K562 (cell line): ENCODE results near the gene YES1. TPM values are rescaled to one million over a fixed set of nuclear protein-coding genes. Genes with fewer than 3 reads are reported as not detected.

Experiments used
- ARNT ChIP-seq, 2 experiments: fragments of 450-650 bp; IDR thresholded peaks; 2 replicates each; pipeline ENCODE4 v1.6.1; 2016; ENCODE audit warnings: mild to moderate bottlenecking in 1 of 2
- CREBBP ChIP-seq: IDR thresholded peaks from one replicate; pipeline ENCODE4 v1.6.1; 2012; ENCODE audit warnings: low read depth, mild to moderate bottlenecking, control low read depth, inconsistent platforms, low read length
- FOXA1 ChIP-seq: fragments of 450-650 bp; IDR thresholded peaks from 2 replicates; pipeline ENCODE4 v1.6.1; 2016; ENCODE audit warnings: mild to moderate bottlenecking, borderline replicate concordance
- FOXJ3 ChIP-seq: sonication (generic); formaldehyde crosslinking; IDR thresholded peaks from 2 replicates; pipeline ENCODE4 v1.4.0; 2020; ENCODE audit warnings: mild to moderate bottlenecking, missing genetic modification reagents
- HDAC2 ChIP-seq: fragments of 450-650 bp; IDR thresholded peaks from 2 replicates; pipeline ENCODE4 v1.6.1; 2016; ENCODE audit warnings: mild to moderate bottlenecking
- PHF21A ChIP-seq: fragments of 450-650 bp; IDR thresholded peaks from 2 replicates; pipeline ENCODE4 v1.6.1; 2017; ENCODE audit warnings: low read depth, borderline replicate concordance
- RAD21 ChIP-seq, 2 experiments: fragments of 250-450 bp in 1 of 2; fragments of 450-650 bp in 1 of 2; sonication (Bioruptor Pico) in 1 of 2; formaldehyde crosslinking in 1 of 2; IDR thresholded peaks in 1 of 2; conservative IDR thresholded peaks in 1 of 2; 2 replicates each; pipeline versions ENCODE4 v1.4.0 to v1.8.0; 2020 to 2022; ENCODE audit warnings: mild to moderate bottlenecking in 2 of 2, moderate library complexity in 1 of 2
- ZNF140 ChIP-seq: fragments of 250-450 bp; sonication (Bioruptor Pico); IDR thresholded peaks from 2 replicates; pipeline ENCODE4 v1.8.0; 2021; ENCODE audit warnings: moderate library complexity, mild to moderate bottlenecking, inconsistent platforms
- ZNF347 ChIP-seq: fragments of 450-650 bp; formaldehyde crosslinking; IDR thresholded peaks from 2 replicates; pipeline ENCODE4 v1.4.0; 2020; ENCODE audit warnings: low read depth, mild to moderate bottlenecking, moderate library complexity
- polyA plus RNA-seq, 8 experiments: library from polyadenylated mRNA; depleted of rRNA in 4 of 8; stranded (reverse) in 5 of 8; unstranded in 3 of 8; fragments of >200 nt; fragmentation: Nextera tagmentation in 2 of 8; fragmentation: Illumina TruSeq in 1 of 8; extraction: Ambion mirVana in 2 of 8; extraction: Trizol in 1 of 8; gene quantifications; 2 replicates each; pipeline versions ENCODE4 v1.2.1 to v1.2.3, GENCODE V29; 2011 to 2014; ENCODE audit warnings: inconsistent platforms in 1 of 8, missing spikeins in 1 of 8
- total RNA-seq, 7 experiments: library from RNA; depleted of rRNA in 6 of 7; stranded (reverse); fragments of >200 nt in 6 of 7; fragmentation: Illumina TruSeq in 2 of 7; extraction: Trizol in 2 of 7; gene quantifications; 2 replicates each; pipeline versions ENCODE4 v1.2.1 to v1.2.3, GENCODE V29; 2011 to 2021; ENCODE audit warnings: low replicate concordance in 1 of 7
- TF ChIP-seq, protein P1 (sequence below), 2 experiments: fragments of 450-650 bp; IDR thresholded peaks; 2 replicates each; pipeline ENCODE4 v1.6.1; 2016; ENCODE audit warnings: mild to moderate bottlenecking in 2 of 2, borderline replicate concordance in 1 of 2, low read depth in 1 of 2, moderate library complexity in 1 of 2
- TF ChIP-seq, protein P2 (sequence below): fragments of 450-650 bp; IDR thresholded peaks from 2 replicates; pipeline ENCODE4 v1.6.1; 2018; ENCODE audit warnings: mild to moderate bottlenecking, low read depth; ENCODE audit not compliant: partially characterized antibody
- TF ChIP-seq, protein P3 (sequence below): sonication (generic); formaldehyde crosslinking; IDR thresholded peaks from 2 replicates; pipeline ENCODE4 v1.8.0; 2022; ENCODE audit warnings: mild to moderate bottlenecking, missing genetic modification reagents

Gene YES1
- total and polyA plus RNA-seq, 9 of the 15 experiments (the other 6 are each of a cell fraction or from before 2014, with no cell fraction given): 37.2 to 115 (median 77.7) TPM

DNA sequence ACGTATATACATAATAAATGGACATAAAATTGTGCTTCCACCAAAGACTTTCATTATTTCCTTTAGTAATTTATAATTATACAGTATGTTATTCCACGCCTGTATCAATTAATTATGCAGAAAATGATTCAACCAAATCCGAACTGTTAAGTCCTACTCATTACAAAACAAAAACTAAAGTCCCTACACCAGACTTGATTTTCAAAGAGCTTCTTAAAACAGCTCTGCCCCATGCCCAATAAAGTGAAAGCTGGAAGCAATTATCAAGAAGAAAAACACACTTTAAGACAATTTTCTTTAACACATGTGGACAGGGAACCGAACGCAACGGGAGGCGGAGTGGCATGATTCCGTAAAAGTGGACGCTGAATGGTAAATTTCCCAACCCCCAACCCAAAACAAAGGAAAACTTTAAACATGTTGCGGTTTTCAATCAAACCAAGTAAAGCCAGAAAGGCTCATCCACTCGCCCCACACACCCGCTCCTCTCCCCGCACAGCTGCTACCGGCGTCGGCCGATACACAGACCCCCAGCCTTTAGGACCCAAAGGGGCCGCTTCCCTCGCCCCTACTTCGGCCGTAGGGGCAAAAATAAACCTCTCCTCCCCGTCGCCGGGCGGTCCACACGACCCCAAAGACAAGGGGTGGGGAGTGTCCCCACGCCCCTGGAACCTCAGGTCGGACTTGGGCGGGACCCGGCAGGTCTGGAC, 705 bp downstream of the YES1 start (continued):
- TF ChIP-seq, protein P1, sequence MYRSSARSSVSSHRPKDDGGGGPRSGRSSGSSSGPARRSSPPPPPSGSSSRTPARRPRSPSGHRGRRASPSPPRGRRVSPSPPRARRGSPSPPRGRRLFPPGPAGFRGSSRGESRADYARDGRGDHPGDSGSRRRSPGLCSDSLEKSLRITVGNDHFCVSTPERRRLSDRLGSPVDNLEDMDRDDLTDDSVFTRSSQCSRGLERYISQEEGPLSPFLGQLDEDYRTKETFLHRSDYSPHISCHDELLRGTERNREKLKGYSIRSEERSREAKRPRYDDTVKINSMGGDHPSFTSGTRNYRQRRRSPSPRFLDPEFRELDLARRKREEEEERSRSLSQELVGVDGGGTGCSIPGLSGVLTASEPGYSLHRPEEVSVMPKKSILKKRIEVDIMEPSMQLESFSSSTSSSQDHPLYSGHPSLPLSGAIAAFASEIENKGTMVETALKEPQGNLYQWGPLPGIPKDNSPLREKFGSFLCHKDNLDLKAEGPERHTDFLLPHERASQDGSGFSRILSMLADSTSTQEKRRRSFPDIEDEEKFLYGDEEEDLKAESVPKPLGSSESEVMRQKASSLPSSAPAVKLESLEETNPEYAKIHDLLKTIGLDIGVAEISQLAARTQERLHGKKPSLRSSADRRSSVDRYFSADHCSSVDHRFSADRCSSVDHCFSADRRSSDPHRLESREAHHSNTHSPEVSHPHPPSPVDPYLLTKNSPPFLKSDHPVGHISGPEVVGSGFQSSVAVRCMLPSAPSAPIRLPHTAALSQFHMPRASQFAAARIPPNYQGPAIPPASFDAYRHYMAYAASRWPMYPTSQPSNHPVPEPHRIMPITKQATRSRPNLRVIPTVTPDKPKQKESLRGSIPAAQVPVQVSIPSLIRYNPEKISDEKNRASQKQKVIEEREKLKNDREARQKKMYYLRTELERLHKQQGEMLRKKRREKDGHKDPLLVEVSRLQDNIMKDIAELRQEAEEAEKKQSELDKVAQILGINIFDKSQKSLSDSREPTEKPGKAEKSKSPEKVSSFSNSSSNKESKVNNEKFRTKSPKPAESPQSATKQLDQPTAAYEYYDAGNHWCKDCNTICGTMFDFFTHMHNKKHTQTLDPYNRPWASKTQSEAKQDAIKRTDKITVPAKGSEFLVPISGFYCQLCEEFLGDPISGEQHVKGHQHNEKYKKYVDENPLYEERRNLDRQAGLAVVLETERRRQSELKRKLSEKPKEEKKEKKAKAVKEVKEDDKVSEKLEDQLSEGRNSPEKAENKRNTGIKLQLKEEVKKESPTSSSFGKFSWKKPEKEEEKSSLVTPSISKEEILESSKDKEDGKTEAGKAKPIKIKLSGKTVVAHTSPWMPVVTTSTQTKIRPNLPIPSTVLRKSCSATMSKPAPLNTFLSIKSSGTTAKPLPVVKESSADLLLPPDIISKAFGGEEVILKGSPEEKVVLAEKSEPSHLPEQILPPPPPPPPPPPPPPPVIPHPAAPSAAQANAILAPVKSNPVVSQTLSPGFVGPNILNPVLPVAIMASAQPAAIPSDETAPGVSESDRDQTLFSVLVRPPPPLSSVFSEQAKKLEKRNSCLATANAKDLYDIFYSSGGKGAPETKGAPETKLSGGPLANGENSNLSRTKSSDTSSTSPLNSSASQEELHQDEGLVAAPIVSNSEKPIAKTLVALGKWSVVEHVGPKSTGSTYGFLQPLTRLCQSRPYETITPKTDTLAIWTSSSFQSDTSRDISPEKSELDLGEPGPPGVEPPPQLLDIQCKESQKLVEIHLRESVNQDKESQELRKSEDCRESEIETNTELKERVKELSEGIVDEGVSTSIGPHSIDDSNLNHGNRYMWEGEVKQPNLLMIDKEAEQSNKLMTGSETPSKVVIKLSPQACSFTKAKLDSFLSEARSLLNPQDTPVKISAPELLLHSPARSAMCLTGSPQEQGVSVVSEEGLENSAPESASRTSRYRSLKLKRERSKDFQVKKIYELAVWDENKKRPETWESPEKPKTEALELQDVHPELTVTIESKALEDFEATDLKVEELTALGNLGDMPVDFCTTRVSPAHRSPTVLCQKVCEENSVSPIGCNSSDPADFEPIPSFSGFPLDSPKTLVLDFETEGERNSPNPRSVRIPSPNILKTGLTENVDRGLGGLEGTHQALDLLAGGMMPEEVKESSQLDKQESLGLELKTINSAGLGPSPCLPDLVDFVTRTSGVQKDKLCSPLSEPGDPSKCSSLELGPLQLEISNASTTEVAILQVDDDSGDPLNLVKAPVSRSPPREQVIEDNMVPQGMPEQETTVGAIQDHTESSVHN (IDR thresholded peaks at IDR 0.05; ENCODE audit: borderline replicate concordance in 1 of 2, low read depth in 1 of 2): no peak
- no peak for TF ChIP-seq ZNF140 (CRISPR knock-in tag)
- TF ChIP-seq RAD21 (CRISPR knock-in tag; conservative IDR thresholded peaks at IDR 0.05 in 1 of 2, IDR thresholded peaks at IDR 0.05 in 1 of 2): peak in 1 of 2 experiments; percentile 5; a peak in 1 of 4 replicates
- TF ChIP-seq FOXJ3 (CRISPR knock-in tag): no peak
- no peak for TF ChIP-seq FOXA1
- TF ChIP-seq ARNT (IDR thresholded peaks at IDR 0.05): 0 out of 4 replicates have a peak, but pooled peaks of 1 of the 2 experiments have one; percentile 40
- TF ChIP-seq PHF21A: no peak
- TF ChIP-seq, protein P2, sequence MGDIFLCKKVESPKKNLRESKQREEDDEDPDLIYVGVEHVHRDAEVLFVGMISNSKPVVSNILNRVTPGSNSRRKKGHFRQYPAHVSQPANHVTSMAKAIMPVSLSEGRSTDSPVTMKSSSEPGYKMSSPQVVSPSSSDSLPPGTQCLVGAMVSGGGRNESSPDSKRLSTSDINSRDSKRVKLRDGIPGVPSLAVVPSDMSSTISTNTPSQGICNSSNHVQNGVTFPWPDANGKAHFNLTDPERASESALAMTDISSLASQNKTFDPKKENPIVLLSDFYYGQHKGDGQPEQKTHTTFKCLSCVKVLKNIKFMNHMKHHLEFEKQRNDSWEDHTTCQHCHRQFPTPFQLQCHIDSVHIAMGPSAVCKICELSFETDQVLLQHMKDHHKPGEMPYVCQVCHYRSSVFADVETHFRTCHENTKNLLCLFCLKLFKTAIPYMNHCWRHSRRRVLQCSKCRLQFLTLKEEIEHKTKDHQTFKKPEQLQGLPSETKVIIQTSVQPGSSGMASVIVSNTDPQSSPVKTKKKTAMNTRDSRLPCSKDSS: no peak
- no peak for TF ChIP-seq ZNF347
- TF ChIP-seq HDAC2: 0 out of 2 replicates have a peak, but pooled peaks have one; percentile 12
- TF ChIP-seq, protein P3, sequence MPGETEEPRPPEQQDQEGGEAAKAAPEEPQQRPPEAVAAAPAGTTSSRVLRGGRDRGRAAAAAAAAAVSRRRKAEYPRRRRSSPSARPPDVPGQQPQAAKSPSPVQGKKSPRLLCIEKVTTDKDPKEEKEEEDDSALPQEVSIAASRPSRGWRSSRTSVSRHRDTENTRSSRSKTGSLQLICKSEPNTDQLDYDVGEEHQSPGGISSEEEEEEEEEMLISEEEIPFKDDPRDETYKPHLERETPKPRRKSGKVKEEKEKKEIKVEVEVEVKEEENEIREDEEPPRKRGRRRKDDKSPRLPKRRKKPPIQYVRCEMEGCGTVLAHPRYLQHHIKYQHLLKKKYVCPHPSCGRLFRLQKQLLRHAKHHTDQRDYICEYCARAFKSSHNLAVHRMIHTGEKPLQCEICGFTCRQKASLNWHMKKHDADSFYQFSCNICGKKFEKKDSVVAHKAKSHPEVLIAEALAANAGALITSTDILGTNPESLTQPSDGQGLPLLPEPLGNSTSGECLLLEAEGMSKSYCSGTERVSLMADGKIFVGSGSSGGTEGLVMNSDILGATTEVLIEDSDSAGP (CRISPR knock-in tag): no peak
- TF ChIP-seq CREBBP: no peak
